WERI-Rb-1 (cell line): ENCODE measurements around the gene TTC36.

Experiments
- DNase-seq: peaks from one replicate; pipeline ENCODE4 v3.0.0-alpha.2; 2020
- H3K27ac ChIP-seq: fragments of 250-450 bp; sonication (Bioruptor Pico); 2 replicates; pipeline ENCODE4 v1.5.1; 2020; ENCODE audit warnings: mild to moderate bottlenecking, moderate library complexity
- H3K27me3 ChIP-seq: fragments of 250-450 bp; sonication (Bioruptor Pico); 2 replicates; pipeline ENCODE4 v1.5.1; 2021; ENCODE audit warnings: mild to moderate bottlenecking, low read depth, moderate library complexity; ENCODE audit not compliant: insufficient read depth, severe bottlenecking
- H3K36me3 ChIP-seq: fragments of 250-450 bp; sonication (Bioruptor Pico); 2 replicates; pipeline ENCODE4 v1.5.1; 2020; ENCODE audit warnings: mild to moderate bottlenecking, moderate library complexity
- H3K4me3 ChIP-seq: 2 replicates; pipeline ENCODE4 v1.5.1; 2011; ENCODE audit warnings: low read depth, mild to moderate bottlenecking, control low read depth, low read length
- H3K9me3 ChIP-seq: fragments of 250-450 bp; sonication (Bioruptor Pico); 2 replicates; pipeline ENCODE4 v1.5.1; 2021; ENCODE audit warnings: mild to moderate bottlenecking, moderate library complexity; ENCODE audit not compliant: severe bottlenecking
- CTCF ChIP-seq: IDR thresholded peaks from 2 replicates; pipeline ENCODE4 v1.5.1; 2011; ENCODE audit warnings: low read depth, mild to moderate bottlenecking, control low read depth, inconsistent platforms, low read length

The TTC36 gene

DNA sequence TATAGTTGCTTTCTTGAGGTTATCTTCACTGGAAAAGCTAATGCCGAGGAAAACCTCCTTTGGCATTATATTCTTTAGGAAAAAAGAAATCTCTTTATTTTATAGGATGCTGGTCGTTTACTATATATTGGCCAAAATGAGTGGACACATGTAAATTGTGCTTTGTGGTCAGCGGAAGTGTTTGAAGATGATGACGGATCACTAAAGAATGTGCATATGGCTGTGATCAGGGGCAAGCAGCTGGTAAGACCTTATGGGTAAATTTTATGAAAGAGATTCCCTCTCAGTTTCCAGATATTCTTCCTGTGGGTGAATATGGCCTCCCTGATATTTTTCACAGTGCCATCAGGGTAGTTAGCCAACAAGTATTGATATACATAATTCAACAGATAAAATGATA lies 29.4 kb upstream of the TTC36 start:
- H3K9me3 ChIP-seq = no peaks in the 10 kb centered on the region
- H3K36me3 ChIP-seq = peaks cover 97% of the 10 kb centered on the region
- no peak for DNase-seq
- H3K27me3 ChIP-seq = no peaks in the 10 kb centered on the region
- H3K27ac ChIP-seq = no peak overlapping the region
- H3K4me3 ChIP-seq = no peak overlapping the region
- no peak for TF ChIP-seq CTCF

DNA sequence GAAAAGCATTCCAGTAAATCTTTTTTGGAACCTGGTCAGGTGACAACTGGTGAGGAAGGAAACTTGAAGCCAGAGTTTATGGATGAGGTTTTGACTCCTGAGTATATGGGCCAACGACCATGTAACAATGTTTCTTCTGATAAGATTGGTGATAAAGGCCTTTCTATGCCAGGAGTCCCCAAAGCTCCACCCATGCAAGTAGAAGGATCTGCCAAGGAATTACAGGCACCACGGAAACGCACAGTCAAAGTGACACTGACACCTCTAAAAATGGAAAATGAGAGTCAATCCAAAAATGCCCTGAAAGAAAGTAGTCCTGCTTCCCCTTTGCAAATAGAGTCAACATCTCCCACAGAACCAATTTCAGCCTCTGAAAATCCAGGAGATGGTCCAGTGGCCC lies 24.1 kb upstream of the TTC36 start:
- peaks cover 100% of the 10 kb centered on the region for H3K36me3 ChIP-seq
- no peak overlapping the region for H3K27ac ChIP-seq
- DNase-seq = no peak

DNA sequence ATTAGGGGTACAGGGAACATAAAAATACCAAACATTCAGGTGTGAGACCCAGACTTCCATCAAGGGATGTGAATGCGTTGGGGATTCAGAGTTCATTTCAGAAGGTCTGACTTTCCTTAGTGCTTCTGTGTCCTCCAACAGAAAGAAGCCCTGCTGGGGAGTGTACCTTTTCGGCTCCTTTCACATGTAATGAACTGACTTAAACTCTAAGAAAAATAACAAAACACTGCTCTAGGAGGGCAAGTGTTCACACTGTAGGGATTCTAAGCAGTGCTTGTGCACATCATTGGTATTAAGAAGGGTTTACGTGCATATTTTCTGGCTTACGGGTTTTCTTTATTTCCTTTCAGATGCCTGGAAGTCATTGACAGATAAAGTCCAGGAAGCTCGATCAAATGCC lies 15.7 kb upstream of the TTC36 start:
- no peaks in the 10 kb centered on the region for H3K27me3 ChIP-seq
- H3K27ac ChIP-seq = no peak overlapping the region
- TF ChIP-seq CTCF = no peak
- peaks cover 93% of the 10 kb centered on the region for H3K36me3 ChIP-seq
- no peak for DNase-seq
- no peak overlapping the region for H3K4me3 ChIP-seq
- H3K9me3 ChIP-seq = no peaks in the 10 kb centered on the region

More for the DNA sequence above, 24.1 kb upstream of the TTC36 start:
- no peak for TF ChIP-seq CTCF
- no peaks in the 10 kb centered on the region for H3K9me3 ChIP-seq
- H3K4me3 ChIP-seq = no peak overlapping the region
- no peaks in the 10 kb centered on the region for H3K27me3 ChIP-seq

DNA sequence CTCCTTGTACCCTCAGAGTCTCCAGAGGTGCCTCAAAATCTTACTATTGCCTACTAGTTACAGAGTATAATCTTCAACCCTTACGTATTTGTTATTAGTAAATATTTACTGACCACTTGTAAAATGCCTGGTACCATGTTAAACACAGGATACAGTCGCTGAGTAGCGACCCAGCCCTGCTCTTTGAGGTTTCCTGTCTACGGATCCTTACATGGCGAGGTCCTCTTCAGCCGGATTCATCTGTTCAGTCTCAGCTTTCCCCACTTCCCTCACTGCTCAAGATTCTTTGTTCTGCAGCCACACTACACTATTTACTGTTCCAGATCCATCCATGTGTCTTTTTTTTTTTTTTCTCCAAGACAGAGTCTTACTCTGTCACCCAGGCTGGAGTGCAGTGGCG lies 13.2 kb upstream of the TTC36 start:
- TF ChIP-seq CTCF = no peak
- Histone ChIP-seq H3K4me3 (no peak overlapping the region), H3K36me3 (peaks cover 85% of the 10 kb centered on the region), H3K27me3 (no peaks in the 10 kb centered on the region), H3K9me3 (no peaks in the 10 kb centered on the region), H3K27ac (no peak overlapping the region)
- no peak for DNase-seq

DNA sequence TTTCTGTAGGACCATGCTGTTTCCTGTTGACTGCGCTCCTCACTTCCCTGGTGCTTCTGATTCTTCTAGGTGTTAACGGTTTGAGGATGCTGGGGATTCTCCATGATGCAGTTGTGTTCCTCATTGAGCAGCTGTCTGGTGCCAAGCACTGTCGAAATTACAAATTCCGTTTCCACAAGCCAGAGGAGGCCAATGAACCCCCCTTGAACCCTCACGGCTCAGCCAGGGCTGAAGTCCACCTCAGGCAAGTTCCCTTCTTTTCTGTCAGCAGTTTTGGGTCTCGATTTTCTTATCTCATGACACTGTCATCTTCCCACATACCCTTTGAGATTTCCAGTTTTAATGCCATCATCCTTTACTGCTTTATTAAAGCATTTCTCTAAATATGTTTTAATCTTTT lies 7.7 kb upstream of the TTC36 start:
- H3K4me3 ChIP-seq = no peak overlapping the region
- H3K36me3 ChIP-seq = peaks cover 90% of the 10 kb centered on the region
- H3K27ac ChIP-seq = no peak overlapping the region
- no peaks in the 10 kb centered on the region for H3K9me3 ChIP-seq
- TF ChIP-seq CTCF = no peak
- H3K27me3 ChIP-seq = no peaks in the 10 kb centered on the region
- DNase-seq = no peak

DNA sequence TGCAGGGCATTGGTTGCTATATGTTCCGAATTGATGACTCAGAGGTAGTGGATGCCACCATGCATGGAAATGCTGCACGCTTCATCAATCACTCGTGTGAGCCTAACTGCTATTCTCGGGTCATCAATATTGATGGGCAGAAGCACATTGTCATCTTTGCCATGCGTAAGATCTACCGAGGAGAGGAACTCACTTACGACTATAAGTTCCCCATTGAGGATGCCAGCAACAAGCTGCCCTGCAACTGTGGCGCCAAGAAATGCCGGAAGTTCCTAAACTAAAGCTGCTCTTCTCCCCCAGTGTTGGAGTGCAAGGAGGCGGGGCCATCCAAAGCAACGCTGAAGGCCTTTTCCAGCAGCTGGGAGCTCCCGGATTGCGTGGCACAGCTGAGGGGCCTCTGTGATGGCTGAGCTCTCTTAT lies 5.4 kb upstream of the TTC36 start:
- no peak overlapping the region for H3K4me3 ChIP-seq
- TF ChIP-seq CTCF = no peak
- DNase-seq = no peak
- H3K36me3 ChIP-seq = peaks cover 80% of the 10 kb centered on the region
- no peaks in the 10 kb centered on the region for H3K27me3 ChIP-seq
- H3K9me3 ChIP-seq = no peaks in the 10 kb centered on the region
- no peak overlapping the region for H3K27ac ChIP-seq
